ENCODE measurements around the gene GIGYF2. TPM values are rescaled to one million over a fixed set of nuclear protein-coding genes. Genes with fewer than 3 reads are reported as not detected.

GIGYF2 gene
- total RNA-seq, 4 donors from 2014 or later = 40.8 to 146 (median 76.0) TPM

DNA sequence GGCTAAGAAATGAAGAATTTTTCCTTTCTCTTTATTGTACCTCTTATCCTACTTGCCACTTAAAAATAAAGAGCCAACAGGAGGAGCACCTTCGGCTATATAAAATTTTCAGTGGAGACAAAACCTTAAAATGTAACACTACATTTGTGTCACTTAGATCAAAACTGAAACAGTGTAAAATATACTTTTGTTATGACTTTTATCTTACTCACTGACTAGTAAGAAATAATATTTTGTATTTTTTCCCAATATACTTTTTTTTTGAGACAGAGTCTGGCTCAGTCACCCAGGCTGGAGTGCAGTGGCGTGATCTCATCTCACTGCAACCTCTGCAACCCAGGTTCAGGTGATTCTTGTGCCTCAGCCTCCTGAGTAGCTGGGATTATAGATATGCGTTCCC is 50.9 kb downstream of the GIGYF2 start:
- Histone ChIP-seq H3K4me1 (peaks cover 0 to 11% (median 2%) of the 10 kb centered on the region in 4 donors), H3K36me3 (peaks cover 0 to 36% (median 16%) of the 10 kb centered on the region in 4 donors), H3K27me3 (no peaks in the 10 kb centered on the region), H3K4me3 (no peak overlapping the region), H3K27ac (no peak overlapping the region), H3K9me3 (no peaks in the 10 kb centered on the region)
- intact Hi-C loops (cut with DNase I; ENCODE audit: low total_unique reads) = no loop called here
- in situ Hi-C loops (cut with MboI; ENCODE audit: low pct_ligation_motif_present in 1 of 4, low pct_unique_long_range_greater_than_20kb in 1 of 4, low sequenced_read_pairs in 3 of 4) = no loop called here
- 90 to 94% methylated on average over 2 to 3 of the region's 3 CpGs for WGBS, 2 donors (ENCODE audit: low coverage in 1 of 2)
- DNase-seq = no peak
- TF ChIP-seq POLR2A (IDR thresholded peaks at IDR 0.05) (no peak), POLR2AphosphoS5 (IDR thresholded peaks at IDR 0.05) (no peak), EP300 (IDR thresholded peaks at IDR 0.05; ENCODE audit: low read depth) (no peak), CTCF (IDR thresholded peaks at IDR 0.05) (no peak)

DNA sequence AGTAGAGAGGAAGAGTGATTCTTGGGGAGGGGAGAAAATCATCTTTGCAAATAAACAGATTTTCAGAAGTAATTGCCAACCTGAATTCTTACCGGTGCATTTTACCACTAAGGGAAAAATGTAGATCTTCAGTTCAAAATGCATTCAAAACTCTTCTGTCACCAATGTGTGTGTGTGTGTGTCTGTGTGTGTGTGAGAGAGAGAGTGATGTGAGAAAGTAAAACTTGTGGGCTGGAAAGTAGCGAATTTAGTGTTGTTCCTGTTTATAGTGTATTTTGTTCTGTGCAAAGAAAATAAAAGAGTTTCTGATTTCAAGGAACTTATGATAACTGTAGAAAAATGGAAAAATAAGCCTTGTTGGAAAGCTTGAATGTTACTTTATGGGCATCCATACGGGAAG is 52.2 kb downstream of the GIGYF2 start:
- intact Hi-C loops (cut with DNase I; ENCODE audit: low total_unique reads) = no loop called here
- Histone ChIP-seq H3K36me3 (peaks cover 0 to 36% (median 16%) of the 10 kb centered on the region in 4 donors), H3K9me3 (no peaks in the 10 kb centered on the region), H3K4me3 (no peak overlapping the region), H3K27me3 (no peaks in the 10 kb centered on the region), H3K27ac (no peak overlapping the region), H3K4me1 (peaks cover 0 to 11% (median 2%) of the 10 kb centered on the region in 4 donors)
- 86 to 88% methylated on average over 3 of the region's 3 CpGs for WGBS, 2 donors (ENCODE audit: low coverage in 1 of 2)
- no peak for DNase-seq
- in situ Hi-C loops (cut with MboI; ENCODE audit: low pct_ligation_motif_present in 1 of 4, low pct_unique_long_range_greater_than_20kb in 1 of 4, low sequenced_read_pairs in 3 of 4) = no loop called here
- TF ChIP-seq EP300 (IDR thresholded peaks at IDR 0.05; ENCODE audit: low read depth) (no peak), POLR2A (IDR thresholded peaks at IDR 0.05) (no peak)

DNA sequence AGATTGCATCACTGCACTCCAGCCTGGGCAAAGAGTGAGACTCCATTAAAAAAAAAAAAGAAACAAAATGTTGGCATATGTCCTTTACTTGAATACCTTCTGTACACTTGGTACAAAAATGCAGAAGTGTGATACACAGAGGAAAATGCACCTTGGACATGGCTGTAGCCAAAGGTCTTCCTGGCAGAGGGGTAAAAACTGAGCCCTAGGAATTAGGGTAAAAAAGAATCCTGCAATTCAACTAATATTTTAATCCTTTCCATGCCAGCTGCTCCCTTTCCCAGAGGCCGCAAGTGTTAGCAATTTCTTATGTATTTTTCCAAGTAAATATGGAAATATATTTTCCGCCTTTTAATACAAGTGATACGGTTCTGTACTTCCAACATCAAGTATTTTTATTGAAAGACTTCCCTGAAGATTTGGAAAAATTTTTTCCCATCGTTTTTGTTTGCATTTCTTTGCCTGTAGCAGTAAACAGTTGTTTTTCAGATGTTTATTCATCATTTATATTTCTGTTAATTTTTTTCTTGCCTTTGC is 53.1 kb downstream of the GIGYF2 start:
- Histone ChIP-seq H3K4me1 (peaks cover 0 to 2% (median 1%) of the 10 kb centered on the region in 4 donors), H3K36me3 (peaks cover 0 to 40% (median 18%) of the 10 kb centered on the region in 4 donors), H3K27me3 (no peaks in the 10 kb centered on the region), H3K27ac (no peak overlapping the region), H3K9me3 (no peaks in the 10 kb centered on the region), H3K4me3 (no peak overlapping the region)
- in situ Hi-C loops (cut with MboI; ENCODE audit: low pct_ligation_motif_present in 1 of 4, low pct_unique_long_range_greater_than_20kb in 1 of 4, low sequenced_read_pairs in 3 of 4) (no loop called here), intact Hi-C loops (cut with DNase I; ENCODE audit: low total_unique reads) (no loop called here)
- no peak for TF ChIP-seq CTCF (IDR thresholded peaks at IDR 0.05)
- no peak for TF ChIP-seq POLR2AphosphoS5 (IDR thresholded peaks at IDR 0.05)
- DNase-seq = no peak
- WGBS, 2 donors (ENCODE audit: low coverage in 1 of 2) = 74 to 90% methylated on average over 3 to 4 of the region's 4 CpGs

DNA sequence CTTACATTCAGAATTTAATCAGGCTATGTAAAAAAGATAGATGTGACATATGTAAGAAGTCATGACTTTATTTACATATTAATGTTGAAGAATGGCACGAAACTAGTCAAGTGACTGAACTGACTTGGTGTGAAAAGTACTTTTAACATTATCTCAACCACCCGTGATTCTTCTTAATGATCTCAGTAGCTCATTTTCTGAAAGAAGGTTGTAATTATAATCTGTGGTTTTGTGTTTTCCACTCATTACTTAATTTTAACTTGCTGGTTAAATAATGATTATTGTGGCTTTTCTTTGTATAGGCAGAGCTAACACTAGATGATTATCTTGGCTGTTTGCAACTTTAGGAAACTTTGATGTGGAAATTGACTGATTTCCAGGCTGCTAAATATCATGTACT is 60.8 kb downstream of the GIGYF2 start:
- WGBS, 2 donors (ENCODE audit: low coverage in 1 of 2) = 55 to 82% methylated on average over 2 of the region's 2 CpGs
- Histone ChIP-seq H3K36me3 (peaks cover 0 to 27% (median 9%) of the 10 kb centered on the region in 4 donors), H3K4me3 (no peak overlapping the region), H3K4me1 (no peaks in the 10 kb centered on the region), H3K9me3 (no peaks in the 10 kb centered on the region), H3K27ac (no peak overlapping the region), H3K27me3 (no peaks in the 10 kb centered on the region)
- no peak for DNase-seq
- in situ Hi-C loops (cut with MboI; ENCODE audit: low pct_ligation_motif_present in 1 of 4, low pct_unique_long_range_greater_than_20kb in 1 of 4, low sequenced_read_pairs in 3 of 4) = no loop called here
- TF ChIP-seq POLR2AphosphoS5 (IDR thresholded peaks at IDR 0.05) (no peak), CTCF (IDR thresholded peaks at IDR 0.05) (no peak), EP300 (IDR thresholded peaks at IDR 0.05; ENCODE audit: low read depth) (no peak), POLR2A (IDR thresholded peaks at IDR 0.05) (no peak)
- intact Hi-C loops (cut with DNase I; ENCODE audit: low total_unique reads) = no loop called here

All from transverse colon (tissue), 4 donors.